ENCODE results near the gene NELFA.
A peak's percentile ranks its signal among the peaks of the same experiment; 100 is the strongest.

DNA sequence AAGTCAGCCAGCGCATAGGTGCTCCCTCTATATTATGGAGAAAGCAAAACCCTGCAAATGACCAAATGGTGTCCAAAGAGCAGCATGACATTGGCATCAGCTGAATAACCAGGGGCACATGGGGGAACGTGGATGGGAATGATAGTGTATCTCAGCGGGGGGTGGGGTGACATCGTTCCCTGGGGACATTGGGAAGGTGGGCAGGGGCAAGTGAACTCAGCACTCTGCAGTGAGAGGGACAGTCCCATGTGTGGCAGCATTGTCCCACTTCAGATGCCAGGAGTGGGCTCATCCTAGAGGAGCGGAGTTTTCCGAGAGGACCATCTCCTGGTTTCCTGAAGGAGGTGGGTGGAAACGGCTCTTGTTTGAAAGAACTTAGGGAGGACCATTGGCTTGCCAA, 64.8 kb downstream of the NELFA start:
- TF ChIP-seq ESRRA (IDR thresholded peaks at IDR 0.05; ENCODE audit: low read length) (no peak), POLR2A (IDR thresholded peaks at IDR 0.05; ENCODE audit: low read depth, low read length) (peak; percentile 36), ZNF24 (IDR thresholded peaks at IDR 0.05) (no peak), ZNF274 (IDR thresholded peaks at IDR 0.05; ENCODE audit: insufficient read depth, insufficient read length) (no peak)

All from GM12878 (cell line).